Smooth muscle cell of the brain vasculature (primary cell): ENCODE results near the gene RILPL1.
A peak's percentile ranks its signal among the peaks of the same experiment; 100 is the strongest.
"Not testable (repeated sequence)": the region's sequence is repeated elsewhere in the genome, so short reads cannot be mapped to it uniquely, and the experiment has no call there.

Source experiments
- DNase-seq: peaks from one replicate; pipeline ENCODE4 v3.0.0-alpha.2; 2012; ENCODE audit warnings: low read depth, low spot score

RILPL1 gene

GRCh38 chr12:123494124-123494851, 39.2 kb downstream of the RILPL1 start:
- no peak for DNase-seq

GRCh38 chr12:123492339-123493039, 41.0 kb downstream of the RILPL1 start:
- DNase-seq, result not testable (repeated sequence)

- no peak for DNase-seq
These were observed 42.0 kb downstream of the RILPL1 start for GRCh38 chr12:123491481-123491880.

- DNase-seq, result no peak
These were observed 42.5 kb downstream of the RILPL1 start for GRCh38 chr12:123491056-123491455.

- no peak for DNase-seq
These were observed 43.4 kb downstream of the RILPL1 start for GRCh38 chr12:123490089-123490488.

- no peak for DNase-seq
These were observed 43.9 kb downstream of the RILPL1 start for GRCh38 chr12:123489580-123489979.

- DNase-seq, result no peak
These were observed 44.8 kb downstream of the RILPL1 start for GRCh38 chr12:123488539-123489230.

- no peak for DNase-seq
These were observed 46.1 kb downstream of the RILPL1 start for GRCh38 chr12:123487428-123487827.

- no peak for DNase-seq
These were observed 47.8 kb downstream of the RILPL1 start for GRCh38 chr12:123485756-123486155.

- no peak for DNase-seq
These were observed 49.8 kb downstream of the RILPL1 start for GRCh38 chr12:123483602-123484248.

- no peak for DNase-seq
These were observed 50.6 kb downstream of the RILPL1 start for GRCh38 chr12:123482876-123483275.

GRCh38 chr12:123481251-123481650, 52.3 kb downstream of the RILPL1 start:
- not testable (repeated sequence) for DNase-seq

GRCh38 chr12:123479442-123480180, 53.9 kb downstream of the RILPL1 start:
- no peak for DNase-seq

GRCh38 chr12:123478762-123479161, 54.8 kb downstream of the RILPL1 start:
- DNase-seq, result peak; percentile 9

- DNase-seq, result no peak
These were observed 55.5 kb downstream of the RILPL1 start for GRCh38 chr12:123478069-123478468.

GRCh38 chr12:123475246-123475703, 58.2 kb downstream of the RILPL1 start:
- DNase-seq, result no peak

- DNase-seq, result no peak
These were observed 58.9 kb downstream of the RILPL1 start for GRCh38 chr12:123474485-123475245.

- no peak for DNase-seq
These were observed 61.1 kb downstream of the RILPL1 start for GRCh38 chr12:123472438-123472849.

GRCh38 chr12:123471374-123472068, 62.0 kb downstream of the RILPL1 start:
- no peak for DNase-seq

GRCh38 chr12:123469978-123470377, 63.5 kb downstream of the RILPL1 start:
- no peak for DNase-seq
